Natural killer cell (primary cell): ENCODE measurements around the gene CCDC60. TPM values are rescaled to one million over a fixed set of nuclear protein-coding genes. Genes with fewer than 3 reads are reported as not detected.

ENCODE experiments used
- ATAC-seq, 3 donors: fragments of 150-1000 bp in 2 of 3; fragments of 200-7000 bp in 1 of 3; cut with Tn5 transposase; 1 replicate in 1 of 3; 2 replicates in 2 of 3; pipeline ENCODE4 v1.10.0; 2021; ENCODE audit warnings: mild to moderate bottlenecking in 2 of 3, moderate library complexity in 2 of 3
- DNase-seq, 2 donors: peaks; one replicate each; pipeline versions ENCODE4 v3.0.0 to v3.0.0-alpha.2; 2013 to 2021; ENCODE audit warnings: mixed read lengths in 1 of 2
- H3K27ac ChIP-seq: one replicate; pipeline ENCODE4 v1.5.1; 2013; ENCODE audit warnings: mild to moderate bottlenecking, low read length
- H3K27me3 ChIP-seq: one replicate; pipeline ENCODE4 v1.6.1; 2013; ENCODE audit warnings: low read length; ENCODE audit not compliant: control insufficient read depth, insufficient read depth
- H3K36me3 ChIP-seq: one replicate; pipeline ENCODE4 v1.6.1; 2013; ENCODE audit warnings: low read length; ENCODE audit not compliant: control insufficient read depth, insufficient read depth
- H3K4me1 ChIP-seq: one replicate; pipeline ENCODE4 v1.6.1; 2013; ENCODE audit warnings: low read length; ENCODE audit not compliant: control insufficient read depth, insufficient read depth
- H3K4me3 ChIP-seq: one replicate; pipeline ENCODE4 v1.5.1; 2013; ENCODE audit warnings: low read length
- H3K9me3 ChIP-seq: one replicate; pipeline ENCODE4 v1.6.1; 2013; ENCODE audit warnings: low read length; ENCODE audit not compliant: control insufficient read depth, insufficient read depth
- H3K27ac Mint-ChIP-seq, 2 donors: one replicate each; pipeline ENCODE4 v1.8.0; 2022; ENCODE audit warnings: mild to moderate bottlenecking in 2 of 2, mixed read lengths in 2 of 2, moderate library complexity in 1 of 2
- H3K27me3 Mint-ChIP-seq, 2 donors: one replicate each; pipeline ENCODE4 v1.8.0; 2022; ENCODE audit warnings: low read depth in 2 of 2, mixed read lengths in 2 of 2
- H3K36me3 Mint-ChIP-seq: one replicate; pipeline ENCODE4 v1.8.0; 2022; ENCODE audit warnings: mixed read lengths
- H3K4me1 Mint-ChIP-seq, 2 donors: one replicate each; pipeline ENCODE4 v1.8.0; 2022; ENCODE audit warnings: mixed read lengths in 2 of 2
- H3K4me3 Mint-ChIP-seq: one replicate; pipeline ENCODE4 v1.8.0; 2022; ENCODE audit warnings: mild to moderate bottlenecking, moderate library complexity, mixed read lengths
- H3K9me3 Mint-ChIP-seq, 2 donors: one replicate each; pipeline ENCODE4 v1.8.0; 2022; ENCODE audit warnings: mixed read lengths in 2 of 2
- WGBS: methylation state at CpG from one replicate; pipeline ENCODE4 v1.1.7; 2013; ENCODE audit warnings: missing lambda C conversion rate; ENCODE audit not compliant: insufficient coverage; 5-methylcytosine and 5-hydroxymethylcytosine counted together
- intact Hi-C: fragments of 100-400 bp; cut with micrococcal nuclease; formaldehyde crosslinking; loops from one replicate; pipeline ENCODE4 v1.14.2; 2022
- total RNA-seq, 4 donors: library from RNA; stranded (reverse); fragments of 120-200 nt in 1 of 4; gene quantifications; one replicate each; pipeline versions ENCODE4 v1.2.3 to v1.2.4, GENCODE V29; 2013 to 2022
- TF ChIP-seq, protein P1 (sequence below): fragments of 200-600 bp; IDR thresholded peaks from one replicate; pipeline ENCODE4 v1.8.0; 2022; ENCODE audit warnings: antibody characterized with exemption

Gene CCDC60
- total RNA-seq, 3 donors from 2014 or later (not counting 1 experiment from before 2014, with no cell fraction given): not detected

DNA sequence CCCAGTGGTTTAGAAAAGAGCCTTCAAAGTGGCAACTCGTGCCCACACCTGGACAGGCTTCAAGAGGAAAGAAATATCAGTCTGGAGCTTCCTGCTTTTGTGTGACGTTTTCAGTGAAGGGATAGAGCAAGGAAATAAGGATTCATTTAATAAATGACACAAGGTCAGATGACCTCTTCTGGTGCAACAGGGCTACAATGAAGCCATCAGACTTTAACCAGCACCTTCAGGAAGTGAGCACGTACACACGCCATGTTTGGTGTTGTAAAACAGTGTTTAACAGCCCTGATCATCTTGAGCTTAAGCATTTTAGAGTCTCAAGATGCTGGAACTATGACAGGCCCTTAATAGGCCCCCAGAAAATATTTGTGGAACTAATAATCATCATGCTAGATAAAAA, 59.1 kb downstream of the CCDC60 start:
- no peaks in the 10 kb centered on the region for H3K27me3 ChIP-seq
- H3K27ac ChIP-seq: no peak overlapping the region
- DNase-seq (no peak), ATAC-seq (no peak)
- WGBS: 57% methylated on average over 4 of the region's 4 CpGs
- intact Hi-C loops: no loop called here
- H3K9me3 ChIP-seq: no peaks in the 10 kb centered on the region
- H3K27me3 Mint-ChIP-seq: peaks cover 0 to 7% of the 10 kb centered on the region in 2 donors
- no peaks in the 10 kb centered on the region for H3K9me3 Mint-ChIP-seq
- H3K4me3 ChIP-seq: no peak overlapping the region
- no peaks in the 10 kb centered on the region for H3K36me3 ChIP-seq
- no peaks in the 10 kb centered on the region for H3K36me3 Mint-ChIP-seq
- H3K27ac Mint-ChIP-seq: no peak overlapping the region
- H3K4me1 ChIP-seq: no peaks in the 10 kb centered on the region
- no peak overlapping the region for H3K4me3 Mint-ChIP-seq
- TF ChIP-seq, protein P1, sequence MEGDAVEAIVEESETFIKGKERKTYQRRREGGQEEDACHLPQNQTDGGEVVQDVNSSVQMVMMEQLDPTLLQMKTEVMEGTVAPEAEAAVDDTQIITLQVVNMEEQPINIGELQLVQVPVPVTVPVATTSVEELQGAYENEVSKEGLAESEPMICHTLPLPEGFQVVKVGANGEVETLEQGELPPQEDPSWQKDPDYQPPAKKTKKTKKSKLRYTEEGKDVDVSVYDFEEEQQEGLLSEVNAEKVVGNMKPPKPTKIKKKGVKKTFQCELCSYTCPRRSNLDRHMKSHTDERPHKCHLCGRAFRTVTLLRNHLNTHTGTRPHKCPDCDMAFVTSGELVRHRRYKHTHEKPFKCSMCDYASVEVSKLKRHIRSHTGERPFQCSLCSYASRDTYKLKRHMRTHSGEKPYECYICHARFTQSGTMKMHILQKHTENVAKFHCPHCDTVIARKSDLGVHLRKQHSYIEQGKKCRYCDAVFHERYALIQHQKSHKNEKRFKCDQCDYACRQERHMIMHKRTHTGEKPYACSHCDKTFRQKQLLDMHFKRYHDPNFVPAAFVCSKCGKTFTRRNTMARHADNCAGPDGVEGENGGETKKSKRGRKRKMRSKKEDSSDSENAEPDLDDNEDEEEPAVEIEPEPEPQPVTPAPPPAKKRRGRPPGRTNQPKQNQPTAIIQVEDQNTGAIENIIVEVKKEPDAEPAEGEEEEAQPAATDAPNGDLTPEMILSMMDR: no peak
- H3K4me1 Mint-ChIP-seq: no peaks in the 10 kb centered on the region

DNA sequence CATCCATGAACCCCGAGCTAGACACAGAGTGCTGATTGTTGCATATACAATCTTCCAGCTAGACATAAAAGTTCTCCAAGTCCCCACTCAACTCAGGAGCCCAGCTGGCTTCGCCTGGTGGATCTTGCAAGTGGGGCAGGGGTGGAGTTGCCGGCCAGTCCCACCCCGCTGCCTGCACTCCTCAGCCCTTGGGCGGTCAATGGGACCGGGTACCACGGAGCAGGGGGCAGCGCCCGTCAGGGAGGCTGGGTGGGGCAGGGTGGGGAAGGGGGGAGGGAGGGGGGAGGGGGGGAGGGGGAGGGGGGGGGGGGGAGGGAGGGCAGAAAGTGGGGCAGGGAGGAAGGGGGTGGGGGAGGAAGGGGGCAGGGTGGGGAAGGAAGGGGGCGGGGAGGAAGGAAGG, 63.0 kb downstream of the CCDC60 start:
- WGBS: 89% methylated on average over 4 of the region's 10 CpGs
- no peaks in the 10 kb centered on the region for H3K36me3 ChIP-seq
- no peak overlapping the region for H3K4me3 Mint-ChIP-seq
- no peak overlapping the region for H3K27ac Mint-ChIP-seq
- H3K4me1 ChIP-seq: no peaks in the 10 kb centered on the region
- H3K27me3 Mint-ChIP-seq: peaks cover 0 to 7% of the 10 kb centered on the region in 2 donors
- H3K4me1 Mint-ChIP-seq: no peaks in the 10 kb centered on the region
- TF ChIP-seq, protein P1: no peak
- intact Hi-C loops: no loop called here
- H3K4me3 ChIP-seq: no peak overlapping the region
- no peaks in the 10 kb centered on the region for H3K36me3 Mint-ChIP-seq
- no peaks in the 10 kb centered on the region for H3K27me3 ChIP-seq
- no peaks in the 10 kb centered on the region for H3K9me3 Mint-ChIP-seq
- H3K27ac ChIP-seq: no peak overlapping the region
- DNase-seq (no peak), ATAC-seq (no peak)
- H3K9me3 ChIP-seq: no peaks in the 10 kb centered on the region

DNA sequence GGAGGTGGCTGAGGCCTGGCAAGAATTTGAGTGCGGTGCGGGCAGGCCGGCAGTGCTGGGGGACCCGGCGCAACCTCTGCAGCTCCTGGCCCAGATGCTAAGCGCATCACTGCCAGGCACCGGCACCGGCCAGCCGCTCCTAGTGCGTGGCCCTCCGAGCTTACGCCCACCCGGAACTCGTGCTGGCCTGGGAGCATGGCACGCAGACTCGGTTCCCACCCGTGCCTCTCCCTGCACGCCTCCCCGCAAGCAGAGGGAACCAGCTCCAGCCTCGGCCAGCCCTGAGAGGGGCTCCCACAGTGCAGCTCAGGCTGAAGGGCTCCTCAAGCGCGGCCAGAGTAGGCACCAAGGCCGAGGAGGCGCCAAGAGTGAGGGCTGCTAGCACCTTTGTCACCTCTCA, 63.7 kb downstream of the CCDC60 start:
- Mint-ChIP-seq H3K27me3 (peaks cover 0 to 7% of the 10 kb centered on the region in 2 donors), H3K4me1 (no peaks in the 10 kb centered on the region), H3K36me3 (no peaks in the 10 kb centered on the region), H3K27ac (no peak overlapping the region), H3K9me3 (no peaks in the 10 kb centered on the region), H3K4me3 (no peak overlapping the region)
- H3K4me1 ChIP-seq: no peaks in the 10 kb centered on the region
- TF ChIP-seq, protein P1: no peak
- WGBS: 96% methylated on average over 24 of the region's 24 CpGs
- no peak overlapping the region for H3K27ac ChIP-seq
- intact Hi-C loops: no loop called here
- H3K9me3 ChIP-seq: no peaks in the 10 kb centered on the region
- H3K4me3 ChIP-seq: no peak overlapping the region
- H3K27me3 ChIP-seq: no peaks in the 10 kb centered on the region
- ATAC-seq (no peak), DNase-seq (no peak)
- H3K36me3 ChIP-seq: no peaks in the 10 kb centered on the region

DNA sequence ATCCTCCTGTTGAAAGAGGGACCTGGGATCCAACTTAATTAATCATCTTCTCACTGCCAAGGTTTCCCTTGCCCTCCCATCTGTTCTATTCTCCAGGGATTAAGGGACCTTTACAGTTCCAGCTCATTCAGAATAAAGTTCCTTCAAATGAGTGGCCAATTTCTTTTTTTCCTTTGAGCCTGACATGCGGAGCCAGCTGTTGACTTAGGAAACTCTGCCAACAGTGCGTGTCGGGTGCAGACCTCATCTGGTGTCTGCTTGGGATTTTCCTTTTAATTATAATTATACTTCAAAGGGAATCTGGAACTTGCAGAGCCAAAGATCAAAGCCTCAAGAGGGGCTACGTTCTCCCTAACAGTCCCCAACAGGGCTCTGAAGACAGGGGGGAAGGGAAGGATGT, 64.8 kb downstream of the CCDC60 start:
- DNase-seq (no peak), ATAC-seq (no peak)
- no peaks in the 10 kb centered on the region for H3K4me1 Mint-ChIP-seq
- H3K27ac Mint-ChIP-seq: no peak overlapping the region
- no peaks in the 10 kb centered on the region for H3K36me3 Mint-ChIP-seq
- Histone ChIP-seq H3K27ac (no peak overlapping the region), H3K36me3 (no peaks in the 10 kb centered on the region), H3K27me3 (no peaks in the 10 kb centered on the region), H3K9me3 (no peaks in the 10 kb centered on the region), H3K4me1 (no peaks in the 10 kb centered on the region), H3K4me3 (no peak overlapping the region)
- no peak overlapping the region for H3K4me3 Mint-ChIP-seq
- WGBS: 100% methylated on average over 1 of the region's 4 CpGs
- intact Hi-C loops: no loop called here
- TF ChIP-seq, protein P1: no peak
- H3K9me3 Mint-ChIP-seq: no peaks in the 10 kb centered on the region
- peaks cover 0 to 7% of the 10 kb centered on the region in 2 donors for H3K27me3 Mint-ChIP-seq
